Stimulated activated naive CD8-positive, alpha-beta T cell treated with anti-CD3 and anti-CD28 coated beads, Interleukin-15, amount 100 ng/mL, for 72 hours (primary cell): ENCODE results near the gene UNC45A.

Experiments
- ATAC-seq: fragments of 150-1000 bp; cut with Tn5 transposase; 2 replicates; pipeline ENCODE4 v1.10.0; 2021; ENCODE audit warnings: mild to moderate bottlenecking, moderate library complexity
- DNase-seq, 2 donors: peaks; one replicate each; pipeline ENCODE4 v3.0.0; 2021 to 2022
- H3K27ac Mint-ChIP-seq, 2 donors: one replicate each; pipeline ENCODE4 v1.8.0; 2022; ENCODE audit warnings: mild to moderate bottlenecking in 2 of 2, mixed read lengths in 2 of 2, moderate library complexity in 2 of 2
- H3K27me3 Mint-ChIP-seq: one replicate; pipeline ENCODE4 v1.8.0; 2022; ENCODE audit warnings: mixed read lengths
- H3K4me1 Mint-ChIP-seq: one replicate; pipeline ENCODE4 v1.8.0; 2022; ENCODE audit warnings: mild to moderate bottlenecking, mixed read lengths
- H3K4me3 Mint-ChIP-seq, 2 donors: one replicate each; pipeline ENCODE4 v1.8.0; 2022; ENCODE audit warnings: mild to moderate bottlenecking in 2 of 2, mixed read lengths in 2 of 2, moderate library complexity in 1 of 2
- H3K9me3 Mint-ChIP-seq, 2 donors: one replicate each; pipeline ENCODE4 v1.8.0; 2022; ENCODE audit warnings: mixed read lengths in 2 of 2

The UNC45A gene

DNA sequence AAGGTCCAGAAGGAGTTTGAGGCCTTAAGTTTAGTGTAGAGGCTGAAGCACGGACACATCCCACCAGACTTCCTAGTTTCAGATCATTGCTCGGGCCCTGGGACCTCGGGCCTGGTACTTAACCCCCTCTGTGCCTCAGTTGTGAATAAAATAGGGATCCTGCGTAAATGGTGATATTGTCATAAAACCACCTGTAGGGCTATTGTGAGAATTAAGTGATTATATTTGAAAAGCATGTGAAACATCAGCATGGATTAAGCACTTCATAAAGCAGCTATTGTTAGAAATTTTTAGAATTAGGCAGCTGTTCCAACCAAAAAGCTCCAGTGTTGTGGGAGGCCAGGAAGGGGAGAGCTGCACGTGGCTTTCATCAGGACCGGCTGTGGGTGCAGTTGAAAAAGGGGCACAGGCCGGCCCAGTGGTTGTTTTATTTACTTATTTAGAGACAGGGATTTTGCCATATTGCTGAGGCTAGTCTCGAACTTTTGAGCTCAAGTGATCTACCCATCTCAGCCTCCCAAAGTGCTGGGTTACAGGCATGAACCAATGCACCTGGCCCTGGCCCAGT lies 24.0 kb downstream of the UNC45A start:
- Mint-ChIP-seq H3K4me1 (peaks cover 20% of the 10 kb centered on the region), H3K27ac (peak overlapping the region in 1 of 2 donors; percentile 86), H3K9me3 (no peaks in the 10 kb centered on the region)

GRCh38 chr15:90959894-90960293 lies 24.8 kb downstream of the UNC45A start:
- DNase-seq = no peak
- Mint-ChIP-seq H3K4me1 (peaks cover 13% of the 10 kb centered on the region), H3K27ac (peak overlapping the region in 1 of 2 donors; percentile 30)

More for the DNA sequence above, 24.0 kb downstream of the UNC45A start:
- ATAC-seq (no peak), DNase-seq (no peak)
- Mint-ChIP-seq H3K27me3 (no peaks in the 10 kb centered on the region), H3K4me3 (no peak overlapping the region)

GRCh38 chr15:90960298-90961091 lies 25.4 kb downstream of the UNC45A start:
- Mint-ChIP-seq H3K27me3 (no peaks in the 10 kb centered on the region), H3K4me1 (peaks cover 13% of the 10 kb centered on the region), H3K9me3 (no peaks in the 10 kb centered on the region), H3K4me3 (no peak overlapping the region), H3K27ac (peak overlapping the region in 1 of 2 donors; percentile 14)
- DNase-seq = no peak
- ATAC-seq = no peak

More at GRCh38 chr15:90959894-90960293, 24.8 kb downstream of the UNC45A start:
- Mint-ChIP-seq H3K9me3 (no peaks in the 10 kb centered on the region), H3K27me3 (no peaks in the 10 kb centered on the region), H3K4me3 (no peak overlapping the region)
- no peak for ATAC-seq

DNA sequence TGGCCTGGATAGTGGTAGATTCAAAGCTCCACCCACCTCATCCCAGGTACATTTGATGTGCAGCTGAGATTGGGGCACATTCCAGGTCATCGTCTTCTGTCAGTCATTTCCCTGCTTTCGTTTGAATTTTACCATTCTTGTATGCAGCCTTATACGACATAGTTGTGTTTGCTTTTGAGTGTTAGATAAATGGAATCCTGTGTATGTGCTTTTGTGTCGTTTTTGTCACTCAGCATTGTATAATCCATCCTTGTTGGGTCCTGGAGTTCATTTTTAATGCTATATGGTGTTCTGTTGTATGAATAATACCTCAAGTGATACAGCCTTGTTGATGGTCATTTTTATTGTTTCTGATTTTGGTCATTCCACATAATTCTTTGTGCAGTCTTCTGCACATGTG lies 26.9 kb downstream of the UNC45A start:
- ATAC-seq (no peak), DNase-seq (no peak)
- Mint-ChIP-seq H3K27ac (peak overlapping the region in 1 of 2 donors; percentile 40), H3K4me1 (peaks cover 13% of the 10 kb centered on the region), H3K9me3 (no peaks in the 10 kb centered on the region), H3K4me3 (no peak overlapping the region), H3K27me3 (no peaks in the 10 kb centered on the region)

DNA sequence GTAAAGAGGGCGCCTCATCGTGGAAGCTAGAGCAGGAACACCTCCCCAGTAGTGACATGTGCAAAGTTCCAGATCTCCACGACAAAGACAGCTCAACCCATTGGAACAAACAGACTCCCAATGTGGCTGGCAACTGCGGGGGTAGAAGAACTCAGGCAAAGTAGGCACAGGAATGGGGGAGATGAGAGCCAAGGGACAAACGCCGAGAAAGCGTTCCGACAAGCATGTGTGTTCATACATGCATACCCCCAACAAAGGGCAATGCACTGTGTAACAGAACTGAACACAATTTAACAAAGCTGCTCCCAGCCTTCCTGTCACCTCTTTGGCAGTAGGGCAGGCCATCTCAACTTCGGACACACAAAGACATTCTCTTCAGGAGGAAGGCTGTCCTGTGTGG lies 31.2 kb downstream of the UNC45A start:
- H3K27me3 Mint-ChIP-seq = no peaks in the 10 kb centered on the region
- H3K9me3 Mint-ChIP-seq = no peaks in the 10 kb centered on the region
- no peak for DNase-seq
- H3K4me1 Mint-ChIP-seq = no peaks in the 10 kb centered on the region
- H3K4me3 Mint-ChIP-seq = no peak overlapping the region
- ATAC-seq = no peak
- H3K27ac Mint-ChIP-seq = no peak overlapping the region

DNA sequence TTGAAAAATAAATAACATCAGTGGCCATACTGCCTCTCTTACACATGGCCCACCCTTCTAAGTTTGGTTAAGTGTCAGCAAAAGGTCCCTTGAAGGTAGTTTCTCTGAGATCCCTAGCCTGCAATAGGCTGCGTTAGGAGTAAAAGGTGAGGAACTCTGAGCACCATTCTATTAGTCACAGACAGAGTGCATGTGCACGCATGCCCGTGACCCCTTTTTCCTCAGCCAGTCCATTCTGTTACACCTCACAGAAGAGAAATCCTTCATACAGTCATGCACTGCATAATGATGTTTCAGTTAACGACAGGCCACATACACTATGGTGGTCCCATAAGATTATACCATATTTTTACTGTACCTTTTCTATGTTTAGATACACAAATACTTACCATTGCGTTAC lies 32.1 kb downstream of the UNC45A start:
- H3K4me1 Mint-ChIP-seq = no peaks in the 10 kb centered on the region
- H3K9me3 Mint-ChIP-seq = no peaks in the 10 kb centered on the region
- H3K4me3 Mint-ChIP-seq = no peak overlapping the region
- DNase-seq (no peak), ATAC-seq (no peak)
- H3K27me3 Mint-ChIP-seq = no peaks in the 10 kb centered on the region
- no peak overlapping the region for H3K27ac Mint-ChIP-seq

DNA sequence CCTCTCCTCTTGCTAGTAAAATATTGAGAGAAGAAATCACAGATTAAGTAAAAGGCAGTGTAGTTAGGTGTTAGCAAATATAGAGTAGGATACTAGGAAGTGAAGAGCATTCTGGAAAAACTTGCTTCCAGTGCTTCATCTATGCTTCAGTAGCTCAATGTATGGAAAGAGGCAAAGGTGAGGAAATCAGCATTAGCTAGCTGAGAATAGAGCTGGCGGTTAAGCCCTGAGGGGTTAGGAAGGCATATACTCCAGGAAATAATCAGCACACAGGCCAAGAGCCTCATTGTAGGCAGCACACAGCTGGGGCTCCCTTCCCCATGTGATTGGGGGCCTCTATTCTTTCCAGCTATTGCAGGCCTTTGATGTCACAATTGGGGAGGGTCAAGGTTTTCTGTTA lies 33.3 kb downstream of the UNC45A start:
- no peak for DNase-seq
- ATAC-seq = no peak
- no peak overlapping the region for H3K27ac Mint-ChIP-seq
- no peaks in the 10 kb centered on the region for H3K4me1 Mint-ChIP-seq
- no peak overlapping the region for H3K4me3 Mint-ChIP-seq
- no peaks in the 10 kb centered on the region for H3K9me3 Mint-ChIP-seq
- H3K27me3 Mint-ChIP-seq = no peaks in the 10 kb centered on the region

GRCh38 chr15:90970274-90970673 lies 35.2 kb downstream of the UNC45A start:
- no peaks in the 10 kb centered on the region for H3K27me3 Mint-ChIP-seq
- DNase-seq (no peak), ATAC-seq (no peak)
- no peak overlapping the region for H3K27ac Mint-ChIP-seq
- no peaks in the 10 kb centered on the region for H3K4me1 Mint-ChIP-seq
- H3K4me3 Mint-ChIP-seq = no peak overlapping the region
- H3K9me3 Mint-ChIP-seq = no peaks in the 10 kb centered on the region

- Mint-ChIP-seq H3K4me1 (no peaks in the 10 kb centered on the region), H3K4me3 (no peak overlapping the region), H3K27me3 (no peaks in the 10 kb centered on the region), H3K27ac (peak overlapping the region in 1 of 2 donors; percentile 23), H3K9me3 (no peaks in the 10 kb centered on the region)
- DNase-seq (no peak), ATAC-seq (no peak)
These were observed 37.0 kb downstream of the UNC45A start for GRCh38 chr15:90972133-90972532.

DNA sequence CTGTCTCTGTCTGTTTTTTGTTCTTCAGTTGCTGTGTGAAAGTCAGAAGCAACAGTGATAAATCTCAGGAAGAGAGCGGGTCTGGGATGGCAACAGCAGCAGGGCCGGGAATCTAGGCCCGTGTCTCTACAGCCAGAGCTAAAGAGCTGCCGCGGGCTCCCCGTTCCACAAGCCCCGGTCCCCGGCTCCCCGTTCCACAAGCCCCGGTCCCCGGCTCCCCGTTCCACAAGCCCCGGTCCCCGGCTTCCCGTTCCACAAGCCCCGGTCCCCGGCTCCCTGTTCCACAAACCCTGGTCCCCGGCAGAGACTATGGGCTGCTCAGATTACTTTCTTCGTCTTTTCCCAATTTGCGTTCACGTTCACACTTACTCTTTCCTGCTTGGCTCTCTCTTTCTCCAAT lies 39.1 kb downstream of the UNC45A start:
- no peaks in the 10 kb centered on the region for H3K9me3 Mint-ChIP-seq
- DNase-seq = no peak
- ATAC-seq = peak; percentile 12
- H3K4me3 Mint-ChIP-seq = no peak overlapping the region
- H3K4me1 Mint-ChIP-seq = no peaks in the 10 kb centered on the region
- no peaks in the 10 kb centered on the region for H3K27me3 Mint-ChIP-seq
- no peak overlapping the region for H3K27ac Mint-ChIP-seq

DNA sequence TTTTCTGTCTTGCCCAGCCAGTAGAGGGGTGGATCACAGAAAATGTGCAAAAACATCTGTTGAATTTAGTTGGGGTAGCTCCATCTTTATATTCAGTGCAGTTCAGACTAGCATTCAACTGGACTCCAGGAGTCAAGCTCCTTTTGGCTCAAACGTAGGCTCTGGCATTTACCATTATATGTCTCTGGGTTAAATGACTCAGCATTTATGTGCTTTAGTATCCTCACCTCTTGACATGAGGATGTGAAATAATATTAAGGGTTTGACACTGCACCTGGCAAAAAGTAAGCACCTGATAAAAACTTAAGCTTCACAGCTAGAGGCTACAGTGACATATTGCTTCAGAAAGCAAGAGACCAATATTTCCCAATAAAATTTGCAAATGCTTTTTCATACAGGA lies 44.5 kb downstream of the UNC45A start:
- no peaks in the 10 kb centered on the region for H3K27me3 Mint-ChIP-seq
- DNase-seq = no peak
- peaks cover 5% of the 10 kb centered on the region for H3K4me1 Mint-ChIP-seq
- peak overlapping the region; percentile 27 to 74 for H3K27ac Mint-ChIP-seq
- H3K4me3 Mint-ChIP-seq = no peak overlapping the region
- no peak for ATAC-seq
- no peaks in the 10 kb centered on the region for H3K9me3 Mint-ChIP-seq

DNA sequence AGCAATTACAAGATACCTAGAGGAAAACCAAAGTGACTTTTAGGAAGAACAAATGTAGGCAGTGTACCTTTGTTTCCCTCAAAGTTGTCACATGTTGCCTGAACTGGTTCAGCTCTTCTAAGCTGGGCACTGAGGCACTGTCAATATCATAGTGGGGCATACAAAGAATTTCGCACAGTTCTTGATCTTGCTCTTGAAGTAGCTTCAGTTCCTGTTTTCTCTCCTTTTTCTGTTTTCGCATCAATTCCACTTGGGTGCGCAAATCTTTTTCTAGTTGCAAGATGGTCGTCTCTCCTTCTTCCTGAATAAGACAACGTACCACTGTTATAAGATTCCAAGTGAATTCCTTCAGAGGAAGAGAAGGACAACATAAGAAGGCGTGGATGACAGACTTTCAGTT lies 46.6 kb downstream of the UNC45A start:
- no peak overlapping the region for H3K27ac Mint-ChIP-seq

GRCh38 chr15:90982135-90982534 lies 47.0 kb downstream of the UNC45A start:
- Mint-ChIP-seq H3K9me3 (no peaks in the 10 kb centered on the region), H3K27ac (peak overlapping the region in 1 of 2 donors; percentile 14), H3K4me1 (peaks cover 5% of the 10 kb centered on the region), H3K27me3 (no peaks in the 10 kb centered on the region), H3K4me3 (no peak overlapping the region)
- ATAC-seq (peak; percentile 53), DNase-seq (no peak)

More for the DNA sequence above, 46.6 kb downstream of the UNC45A start:
- Mint-ChIP-seq H3K4me3 (no peak overlapping the region), H3K4me1 (peaks cover 5% of the 10 kb centered on the region), H3K27me3 (no peaks in the 10 kb centered on the region), H3K9me3 (no peaks in the 10 kb centered on the region)
- ATAC-seq (no peak), DNase-seq (no peak)

DNA sequence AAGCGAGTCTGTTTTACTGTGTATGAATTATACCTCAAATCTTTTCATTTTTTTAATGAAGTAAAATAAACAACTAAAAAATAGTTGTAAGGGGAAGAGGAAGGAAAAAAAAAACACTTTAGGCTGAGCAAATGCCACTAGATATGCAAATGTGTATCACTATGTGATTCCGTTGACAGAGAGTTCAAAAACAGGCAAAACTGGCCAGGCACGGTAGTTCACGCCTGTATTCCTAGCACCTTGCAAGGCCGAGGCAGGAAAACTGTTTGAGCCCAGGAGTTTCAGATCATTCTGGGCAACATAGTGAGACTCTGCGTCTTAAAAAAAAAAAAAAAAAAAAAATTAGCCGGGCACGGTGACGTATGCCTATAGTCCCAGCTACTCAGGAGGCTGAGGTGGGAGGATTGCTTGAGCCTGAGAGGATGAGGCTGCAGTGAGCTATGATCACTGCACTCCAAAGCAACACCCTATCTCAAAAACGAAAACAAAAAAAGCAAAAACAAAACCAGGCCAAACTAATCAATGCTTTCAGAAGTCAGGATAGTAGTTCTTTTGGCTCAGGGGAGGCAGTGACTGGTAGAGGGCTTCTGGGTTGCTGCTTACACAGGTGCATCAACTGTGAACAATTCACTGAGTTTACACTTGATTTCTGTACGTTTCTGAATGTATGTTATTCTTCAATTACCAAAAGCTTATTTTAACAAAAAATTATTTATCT lies 51.9 kb downstream of the UNC45A start:
- H3K9me3 Mint-ChIP-seq = no peaks in the 10 kb centered on the region
- no peak overlapping the region for H3K27ac Mint-ChIP-seq
- H3K4me3 Mint-ChIP-seq = no peak overlapping the region
- peaks cover 14% of the 10 kb centered on the region for H3K4me1 Mint-ChIP-seq
- ATAC-seq (no peak), DNase-seq (no peak)
- H3K27me3 Mint-ChIP-seq = no peaks in the 10 kb centered on the region

GRCh38 chr15:90987561-90988141 lies 52.6 kb downstream of the UNC45A start:
- Mint-ChIP-seq H3K4me3 (no peak overlapping the region), H3K4me1 (peaks cover 21% of the 10 kb centered on the region), H3K27ac (no peak overlapping the region)

GRCh38 chr15:90988296-90988695 lies 53.2 kb downstream of the UNC45A start:
- ATAC-seq = no peak
- H3K9me3 Mint-ChIP-seq = no peaks in the 10 kb centered on the region
- DNase-seq = no peak
- H3K27ac Mint-ChIP-seq = peak overlapping the region in 1 of 2 donors; percentile 75
- no peaks in the 10 kb centered on the region for H3K27me3 Mint-ChIP-seq
- peaks cover 23% of the 10 kb centered on the region for H3K4me1 Mint-ChIP-seq
- peak overlapping the region in 1 of 2 donors; percentile 0 for H3K4me3 Mint-ChIP-seq

More at GRCh38 chr15:90987561-90988141, 52.6 kb downstream of the UNC45A start:
- Mint-ChIP-seq H3K27me3 (no peaks in the 10 kb centered on the region), H3K9me3 (no peaks in the 10 kb centered on the region)
- ATAC-seq = no peak
- no peak for DNase-seq
